Thyroid gland (tissue), 4 donors: ENCODE data around the gene UBE4B. TPM values are rescaled to one million over a fixed set of nuclear protein-coding genes. Genes with fewer than 3 reads are reported as not detected.
A peak's percentile ranks its signal among the peaks of the same experiment; 100 is the strongest.

Experiments
- DNase-seq, 2 donors: peaks; one replicate each; pipeline ENCODE4 v3.0.0-alpha.2; 2019
- H3K27ac ChIP-seq, 3 donors: fragments of 200-600 bp; sonication (generic); 1 replicate in 2 of 3; 2 replicates in 1 of 3; pipeline ENCODE4 v1.5.1; 2016 to 2019; ENCODE audit warnings: mild to moderate bottlenecking in 1 of 3, moderate library complexity in 1 of 3
- H3K27me3 ChIP-seq: fragments of 200-600 bp; sonication (generic); one replicate; pipeline ENCODE4 v1.5.1; 2019
- H3K36me3 ChIP-seq, 2 donors: fragments of 200-600 bp; sonication (generic); one replicate each; pipeline ENCODE4 v1.5.1; 2016 to 2019
- H3K4me1 ChIP-seq, 2 donors: fragments of 200-600 bp; sonication (generic); one replicate each; pipeline ENCODE4 v1.5.1; 2017 to 2019
- H3K4me3 ChIP-seq, 3 donors: fragments of 200-600 bp; sonication (generic); replicated peaks in 1 of 3; 1 replicate in 2 of 3; 2 replicates in 1 of 3; pipeline ENCODE4 v1.5.1; 2016; ENCODE audit warnings: mild to moderate bottlenecking in 1 of 3
- H3K9me3 ChIP-seq: fragments of 200-600 bp; sonication (generic); one replicate; pipeline ENCODE4 v1.5.1; 2017
- CTCF ChIP-seq, 6 experiments: fragments of 200-600 bp in 3 of 6; fragments of 450-650 bp in 3 of 6; sonication (generic) in 3 of 6; IDR thresholded peaks; one replicate each; pipeline ENCODE4 v1.5.1; 2016 to 2019; ENCODE audit warnings: antibody characterized with exemption in 6 of 6, mild to moderate bottlenecking in 2 of 6, inconsistent platforms in 1 of 6, moderate library complexity in 1 of 6
- POLR2A ChIP-seq, 2 donors: fragments of 450-650 bp; IDR thresholded peaks; one replicate each; pipeline ENCODE4 v1.6.1; 2017; ENCODE audit warnings: antibody characterized with exemption in 2 of 2, mild to moderate bottlenecking in 2 of 2, moderate library complexity in 1 of 2
- WGBS, 2 donors: methylation state at CpG; one replicate each; pipeline ENCODE4 v1.1.5; 2017; 5-methylcytosine and 5-hydroxymethylcytosine counted together
- intact Hi-C: fragments of 100-400 bp; cut with DNase I; formaldehyde crosslinking; loops from one replicate; pipeline ENCODE4 v1.15.1; 2023
- total RNA-seq, 4 donors: library from RNA; depleted of rRNA; stranded (reverse); fragments of >200 nt; gene quantifications; one replicate each; pipeline ENCODE4 v1.2.3, GENCODE V29; 2016

Gene UBE4B
- total RNA-seq, 4 donors from 2014 or later, result 64.0 to 89.0 (median 71.0) TPM

- Histone ChIP-seq H3K36me3 (peaks cover 0 to 28% of the 10 kb centered on the region in 2 donors), H3K27ac (no peak overlapping the region), H3K4me1 (no peaks in the 10 kb centered on the region), H3K9me3 (no peaks in the 10 kb centered on the region), H3K27me3 (no peaks in the 10 kb centered on the region), H3K4me3 (no peak overlapping the region)
- intact Hi-C loops, result no loop called here
- no peak for DNase-seq
- no peak for TF ChIP-seq POLR2A (IDR thresholded peaks at IDR 0.05)
- TF ChIP-seq CTCF (IDR thresholded peaks at IDR 0.05), result no peak
- 99 to 100% methylated on average over 8 of the region's 8 CpGs for WGBS, 2 donors
These were observed 113.6 kb downstream of the UBE4B start for GRCh38 chr1:10146391-10146790.

GRCh38 chr1:10149231-10149630 is 116.5 kb downstream of the UBE4B start:
- Histone ChIP-seq H3K4me1 (no peaks in the 10 kb centered on the region), H3K4me3 (no peak overlapping the region), H3K27me3 (no peaks in the 10 kb centered on the region), H3K9me3 (no peaks in the 10 kb centered on the region), H3K36me3 (peaks cover 0 to 33% of the 10 kb centered on the region in 2 donors), H3K27ac (no peak overlapping the region)
- no peak for DNase-seq
- no peak for TF ChIP-seq CTCF (IDR thresholded peaks at IDR 0.05)
- TF ChIP-seq POLR2A (IDR thresholded peaks at IDR 0.05), result no peak
- intact Hi-C loops, result no loop called here

GRCh38 chr1:10152709-10153284 is 120.0 kb downstream of the UBE4B start:
- 89 to 93% methylated on average over 8 of the region's 8 CpGs for WGBS, 2 donors
- DNase-seq, result peak; percentile 24 to 49

GRCh38 chr1:10155087-10155712 is 122.4 kb downstream of the UBE4B start:
- DNase-seq, result no peak
- TF ChIP-seq POLR2A (IDR thresholded peaks at IDR 0.05) (no peak), CTCF (IDR thresholded peaks at IDR 0.05) (no peak)
- no peaks in the 10 kb centered on the region for H3K27me3 ChIP-seq
- no peaks in the 10 kb centered on the region for H3K9me3 ChIP-seq
- peaks cover 0 to 4% of the 10 kb centered on the region in 2 donors for H3K4me1 ChIP-seq
- no peak overlapping the region for H3K4me3 ChIP-seq
- intact Hi-C loops, result no loop called here
- H3K27ac ChIP-seq, result no peak overlapping the region
- H3K36me3 ChIP-seq, result peaks cover 4 to 10% of the 10 kb centered on the region in 2 donors
- 64 to 71% methylated on average over 4 of the region's 4 CpGs for WGBS, 2 donors

More at GRCh38 chr1:10152709-10153284, 120.0 kb downstream of the UBE4B start:
- TF ChIP-seq POLR2A (IDR thresholded peaks at IDR 0.05) (no peak), CTCF (IDR thresholded peaks at IDR 0.05) (peak; percentile 9 to 49 (median 42))
- peaks cover 0 to 4% of the 10 kb centered on the region in 2 donors for H3K4me1 ChIP-seq
- H3K9me3 ChIP-seq, result no peaks in the 10 kb centered on the region
- peaks cover 0 to 15% of the 10 kb centered on the region in 2 donors for H3K36me3 ChIP-seq
- H3K4me3 ChIP-seq, result no peak overlapping the region
- no peak overlapping the region for H3K27ac ChIP-seq
- intact Hi-C loops, result no loop called here
- H3K27me3 ChIP-seq, result no peaks in the 10 kb centered on the region

GRCh38 chr1:10160173-10160572 is 127.4 kb downstream of the UBE4B start:
- no peak for TF ChIP-seq CTCF (IDR thresholded peaks at IDR 0.05)
- TF ChIP-seq POLR2A (IDR thresholded peaks at IDR 0.05), result no peak
- intact Hi-C loops, result loop anchor here (10.0 kb wide), 1 partner anchor 205 kb away; no protein-coding TSS in a partner anchor
- Histone ChIP-seq H3K27me3 (no peaks in the 10 kb centered on the region), H3K4me1 (peaks cover 9 to 13% of the 10 kb centered on the region in 2 donors), H3K9me3 (no peaks in the 10 kb centered on the region), H3K36me3 (peaks cover 8 to 18% of the 10 kb centered on the region in 2 donors), H3K4me3 (no peak overlapping the region), H3K27ac (peak overlapping the region in 2 of 3 donors; percentile 10 to 19)
- no peak for DNase-seq
- WGBS, 2 donors, result 90 to 94% methylated on average over 3 of the region's 3 CpGs
